Retinal pigment epithelial cell (primary cell): Measurements from ENCODE around the gene CELSR1.
A peak's percentile ranks its signal among the peaks of the same experiment; 100 is the strongest.

Experiments
- DNase-seq: peaks from one replicate; pipeline ENCODE4 v3.0.0-alpha.2; 2010; ENCODE audit warnings: low read depth
- H3K4me3 ChIP-seq: 2 replicates; pipeline ENCODE4 v1.5.1; 2011; ENCODE audit warnings: mild to moderate bottlenecking, low read length, control low read depth, moderate library complexity
- CTCF ChIP-seq: conservative IDR thresholded peaks from 2 replicates; pipeline ENCODE4 v1.5.1; 2011; ENCODE audit warnings: low read depth, low read length, control low read depth, inconsistent platforms

The CELSR1 gene

GRCh38 chr22:46387748-46388147 is 149.7 kb downstream of the CELSR1 start:
- no peak overlapping the region for H3K4me3 ChIP-seq
- DNase-seq: no peak
- no peak for TF ChIP-seq CTCF

- no peak overlapping the region for H3K4me3 ChIP-seq
- TF ChIP-seq CTCF: peak; percentile 27
- DNase-seq: no peak
Observed at GRCh38 chr22:46386312-46386711, 151.1 kb downstream of the CELSR1 start.

GRCh38 chr22:46382524-46382923 is 154.9 kb downstream of the CELSR1 start:
- no peak overlapping the region for H3K4me3 ChIP-seq
- TF ChIP-seq CTCF: no peak
- no peak for DNase-seq

GRCh38 chr22:46381731-46382130 is 155.7 kb downstream of the CELSR1 start:
- DNase-seq: no peak
- no peak for TF ChIP-seq CTCF

GRCh38 chr22:46381142-46381541 is 156.3 kb downstream of the CELSR1 start:
- no peak for TF ChIP-seq CTCF
- DNase-seq: no peak
- H3K4me3 ChIP-seq: no peak overlapping the region

More at GRCh38 chr22:46381731-46382130, 155.7 kb downstream of the CELSR1 start:
- no peak overlapping the region for H3K4me3 ChIP-seq

GRCh38 chr22:46380581-46380980 is 156.8 kb downstream of the CELSR1 start:
- no peak for TF ChIP-seq CTCF
- no peak for DNase-seq
- no peak overlapping the region for H3K4me3 ChIP-seq

GRCh38 chr22:46380069-46380468 is 157.4 kb downstream of the CELSR1 start:
- TF ChIP-seq CTCF: no peak
- DNase-seq: no peak
- no peak overlapping the region for H3K4me3 ChIP-seq
